Choroid plexus epithelial cell (primary cell): ENCODE results near the gene SYDE2.

Experiments
- DNase-seq: peaks from one replicate; pipeline ENCODE4 v3.0.0-alpha.2; 2010; ENCODE audit warnings: low read depth
- H3K4me3 ChIP-seq: 2 replicates; pipeline ENCODE4 v1.5.1; 2011; ENCODE audit warnings: low read depth, mild to moderate bottlenecking, control low read depth, low read length, moderate library complexity
- CTCF ChIP-seq: conservative IDR thresholded peaks from 2 replicates; pipeline ENCODE4 v1.5.1; 2011; ENCODE audit warnings: low read depth, mild to moderate bottlenecking, control low read depth, inconsistent platforms, low read length, moderate library complexity

SYDE2 gene

DNA sequence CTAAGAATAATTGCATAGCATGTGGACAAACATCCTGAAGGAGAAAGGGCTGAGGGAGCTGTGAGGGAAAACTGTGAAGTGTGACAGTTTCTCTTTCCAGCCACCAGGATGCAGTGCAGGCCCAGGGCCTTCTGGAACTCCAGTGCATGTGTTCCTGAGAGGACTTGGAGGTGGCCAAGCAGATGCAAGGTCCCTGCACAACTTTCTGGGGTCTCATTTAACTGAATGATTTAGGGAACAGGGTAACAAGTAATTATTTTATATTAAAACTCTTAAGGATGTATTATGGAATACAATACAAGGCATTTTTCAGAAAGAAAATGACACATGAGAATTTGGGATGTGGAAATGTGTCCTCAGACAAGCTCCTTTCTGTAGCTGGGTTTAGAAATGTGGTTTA, 91.3 kb downstream of the SYDE2 start:
- peak; percentile 86 for DNase-seq
- TF ChIP-seq CTCF = peak; percentile 99
- H3K4me3 ChIP-seq = no peak overlapping the region
